ENCODE data around the gene MLXIP.

Gene MLXIP

GRCh38 chr12:122096591-122097149, 18.1 kb downstream of the MLXIP start:
- no peak overlapping the region for H3K4me3 ChIP-seq (ENCODE audit: control insufficient read depth, low read depth, low read length)
- peak; percentile 75 for DNase-seq (ENCODE audit: low read depth)
- no peak for TF ChIP-seq CTCF (conservative IDR thresholded peaks at IDR 0.05; ENCODE audit: control insufficient read depth, insufficient read depth, low read depth, low read length)

- DNase-seq (ENCODE audit: low read depth), result no peak
- TF ChIP-seq CTCF (conservative IDR thresholded peaks at IDR 0.05; ENCODE audit: control insufficient read depth, insufficient read depth, low read depth, low read length), result no peak
- no peak overlapping the region for H3K4me3 ChIP-seq (ENCODE audit: control insufficient read depth, low read depth, low read length)
Measured at GRCh38 chr12:122097584-122097926, 19.0 kb downstream of the MLXIP start.

- no peak overlapping the region for H3K4me3 ChIP-seq (ENCODE audit: control insufficient read depth, low read depth, low read length)
- DNase-seq (ENCODE audit: low read depth), result peak; percentile 76
- no peak for TF ChIP-seq CTCF (conservative IDR thresholded peaks at IDR 0.05; ENCODE audit: control insufficient read depth, insufficient read depth, low read depth, low read length)
Measured at GRCh38 chr12:122097927-122098756, 19.6 kb downstream of the MLXIP start.

- DNase-seq (ENCODE audit: low read depth), result no peak
- no peak for TF ChIP-seq CTCF (conservative IDR thresholded peaks at IDR 0.05; ENCODE audit: control insufficient read depth, insufficient read depth, low read depth, low read length)
- no peak overlapping the region for H3K4me3 ChIP-seq (ENCODE audit: control insufficient read depth, low read depth, low read length)
Measured at GRCh38 chr12:122099280-122099749, 20.8 kb downstream of the MLXIP start.

- no peak for DNase-seq (ENCODE audit: low read depth)
- no peak for TF ChIP-seq CTCF (conservative IDR thresholded peaks at IDR 0.05; ENCODE audit: control insufficient read depth, insufficient read depth, low read depth, low read length)
Measured at GRCh38 chr12:122099856-122100255, 21.3 kb downstream of the MLXIP start.

GRCh38 chr12:122100568-122100967, 22.0 kb downstream of the MLXIP start:
- no peak for DNase-seq (ENCODE audit: low read depth)
- no peak for TF ChIP-seq CTCF (conservative IDR thresholded peaks at IDR 0.05; ENCODE audit: control insufficient read depth, insufficient read depth, low read depth, low read length)
- H3K4me3 ChIP-seq (ENCODE audit: control insufficient read depth, low read depth, low read length), result no peak overlapping the region

More at GRCh38 chr12:122099856-122100255, 21.3 kb downstream of the MLXIP start:
- no peak overlapping the region for H3K4me3 ChIP-seq (ENCODE audit: control insufficient read depth, low read depth, low read length)

Measured in fibroblast of mammary gland (primary cell).